GM18861 (cell line): ENCODE measurements around the gene KRT4.

Experiments used
- ATAC-seq: cut with Tn5 transposase; IDR thresholded peaks from one replicate; pipeline ENCODE4 v1.9.1; 2021; ENCODE audit not compliant: unreplicated experiment

The KRT4 gene

DNA sequence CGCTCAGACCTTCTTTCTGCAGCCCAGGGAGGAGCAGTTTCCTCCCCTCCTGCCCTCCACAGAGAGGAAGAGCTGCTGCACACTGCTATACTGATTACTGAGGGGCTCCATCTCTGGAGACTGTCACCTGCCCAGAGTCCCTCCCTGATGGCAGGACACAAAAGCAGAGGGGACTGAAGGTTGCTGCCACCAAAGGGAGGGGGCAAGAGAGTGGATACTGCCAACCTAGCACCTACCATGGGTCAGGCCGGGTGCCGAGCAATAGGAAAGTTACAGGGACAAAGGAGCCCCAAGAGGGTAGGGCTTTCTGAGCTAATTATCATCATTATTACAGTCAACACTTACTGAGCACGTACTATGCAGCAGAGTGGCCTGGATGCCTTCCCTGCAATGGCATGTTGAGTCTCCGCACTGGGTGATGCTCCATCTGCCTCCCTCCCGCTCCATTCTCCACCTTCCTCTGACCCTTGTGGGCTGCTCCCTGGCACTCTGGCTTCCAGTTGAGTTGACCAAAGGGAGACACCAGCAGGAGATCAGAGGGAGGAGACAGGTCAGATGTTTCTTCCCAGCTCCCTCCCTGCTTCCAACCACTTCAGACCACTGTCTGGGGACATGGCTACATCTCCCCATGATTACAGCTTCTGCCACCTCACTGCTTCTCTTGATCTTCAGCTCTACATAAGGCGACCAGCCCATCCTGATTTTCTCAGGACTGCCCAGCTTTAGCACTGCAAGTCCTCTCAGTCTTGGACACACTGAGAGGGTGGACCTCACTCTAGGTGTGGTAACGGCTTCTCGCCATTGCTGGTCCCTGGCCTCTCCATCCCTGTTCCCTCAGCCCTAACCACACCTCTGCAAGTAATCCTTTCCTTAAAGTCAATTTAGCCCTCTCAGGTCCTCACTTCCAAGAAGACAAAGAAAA is 22.8 kb upstream of the KRT4 start:
- no peak for ATAC-seq

- ATAC-seq = no peak
Observed at GRCh38 chr12:52836042-52836466, 22.1 kb upstream of the KRT4 start.

- no peak for ATAC-seq
Observed at GRCh38 chr12:52835271-52836041, 21.5 kb upstream of the KRT4 start.

DNA sequence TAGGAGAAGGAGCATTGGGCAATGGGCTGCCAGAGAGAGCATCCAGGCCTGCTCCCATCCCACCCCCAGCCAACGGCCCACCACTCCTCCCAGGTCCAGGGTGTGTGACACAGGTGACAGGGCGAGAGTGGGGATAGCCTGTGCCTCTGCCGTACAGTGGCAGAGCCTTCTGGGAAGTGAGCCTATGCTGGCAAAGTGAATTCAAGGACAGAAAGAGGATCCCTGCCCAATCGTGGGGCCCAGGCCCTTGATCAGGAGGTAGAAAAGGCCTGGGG is 20.7 kb upstream of the KRT4 start:
- ATAC-seq = no peak

DNA sequence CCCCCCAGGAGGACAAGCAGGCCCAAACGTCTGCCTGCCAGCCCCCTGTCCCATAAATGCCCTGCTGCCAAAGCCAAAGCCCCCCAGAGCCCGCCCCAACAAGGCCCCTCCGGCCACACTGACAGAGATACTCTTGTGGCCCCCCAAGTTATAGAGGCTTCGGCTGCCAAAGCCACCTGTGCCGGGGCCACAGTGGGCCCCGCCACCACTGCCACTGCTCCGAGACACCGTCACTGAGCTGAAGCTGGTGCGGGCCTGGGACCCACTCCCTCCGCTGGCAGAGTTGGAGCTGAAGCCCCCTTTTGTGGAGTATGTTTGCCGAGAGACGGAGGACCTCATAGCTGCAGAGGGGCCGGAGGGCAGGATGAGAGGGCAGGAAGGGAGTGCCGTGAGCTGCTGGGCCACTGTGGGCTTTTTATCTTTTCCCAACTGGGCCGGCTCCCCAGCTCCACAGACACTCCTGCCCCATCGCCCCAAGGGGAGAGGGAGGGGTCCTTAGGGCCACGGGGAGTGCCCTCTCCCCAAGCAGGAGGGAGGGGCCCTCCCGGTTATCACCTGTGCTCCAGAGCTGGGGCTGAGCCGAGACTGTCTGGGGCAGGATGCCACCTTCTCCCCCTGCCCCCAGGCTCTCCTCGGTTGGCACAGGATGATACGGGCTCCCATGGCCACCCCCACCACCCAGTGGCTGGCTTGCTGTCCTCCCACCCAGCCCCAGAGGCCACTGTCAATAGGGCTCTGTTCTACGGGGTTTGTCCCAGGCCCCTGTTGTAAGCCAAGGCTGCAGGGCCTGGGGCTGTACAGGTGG is 20.2 kb upstream of the KRT4 start, which contains the start of gene KRT79:
TSS of gene KRT79 (minus strand) at position 390 of the 805 bp plus-strand sequence. CDS start at position 339, 51 bp downstream.
- no peak for ATAC-seq

- no peak for ATAC-seq
Observed at GRCh38 chr12:52832985-52833905, 19.3 kb upstream of the KRT4 start.

DNA sequence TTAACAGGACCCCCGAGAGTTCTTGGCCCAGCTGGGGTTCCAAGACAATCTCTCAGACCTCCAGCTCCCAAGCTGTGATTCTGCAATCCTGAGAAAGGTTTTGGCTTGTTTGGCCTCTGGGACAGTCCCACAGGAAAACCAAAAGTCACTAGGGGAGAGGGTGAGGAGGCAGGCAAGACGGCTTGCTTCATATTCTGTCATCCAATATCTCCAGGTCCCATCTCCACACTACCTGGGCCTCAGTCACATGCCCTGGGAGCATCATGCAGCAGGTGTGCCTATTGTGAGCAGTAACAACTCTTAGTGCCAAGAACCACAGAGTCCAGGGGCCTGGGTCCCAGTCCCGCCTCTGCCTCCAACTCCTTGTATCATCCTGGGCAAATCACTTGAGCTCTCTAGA is 18.5 kb upstream of the KRT4 start:
- no peak for ATAC-seq

GRCh38 chr12:52831251-52831650 is 17.3 kb upstream of the KRT4 start:
- ATAC-seq = no peak

GRCh38 chr12:52829986-52830770 is 16.3 kb upstream of the KRT4 start:
- ATAC-seq = no peak

DNA sequence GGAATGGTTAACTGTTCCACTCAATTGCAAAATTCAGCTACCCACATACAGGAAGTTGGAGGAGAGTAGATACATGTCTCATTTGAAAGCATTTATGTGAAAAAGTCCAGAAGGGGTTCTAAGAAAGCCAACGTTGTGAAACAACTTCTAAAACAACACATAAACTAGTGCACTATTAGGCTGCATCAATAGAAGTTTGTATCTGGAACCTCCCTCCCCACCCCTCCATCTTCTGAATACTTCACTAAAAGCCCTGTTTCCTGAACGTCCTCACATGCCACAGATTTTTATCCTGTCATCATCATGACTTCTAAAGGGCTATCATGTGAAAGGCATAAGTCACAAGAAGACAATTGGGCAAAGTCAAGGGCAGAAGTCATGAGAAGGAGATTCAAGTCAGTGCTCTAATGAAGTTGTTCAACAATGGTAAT is 14.7 kb upstream of the KRT4 start:
- ATAC-seq = no peak

- no peak for ATAC-seq
Observed at GRCh38 chr12:52828156-52828555, 14.2 kb upstream of the KRT4 start.

GRCh38 chr12:52827499-52828090 is 13.7 kb upstream of the KRT4 start:
- no peak for ATAC-seq

- no peak for ATAC-seq
Observed at GRCh38 chr12:52826611-52827498, 12.9 kb upstream of the KRT4 start.

DNA sequence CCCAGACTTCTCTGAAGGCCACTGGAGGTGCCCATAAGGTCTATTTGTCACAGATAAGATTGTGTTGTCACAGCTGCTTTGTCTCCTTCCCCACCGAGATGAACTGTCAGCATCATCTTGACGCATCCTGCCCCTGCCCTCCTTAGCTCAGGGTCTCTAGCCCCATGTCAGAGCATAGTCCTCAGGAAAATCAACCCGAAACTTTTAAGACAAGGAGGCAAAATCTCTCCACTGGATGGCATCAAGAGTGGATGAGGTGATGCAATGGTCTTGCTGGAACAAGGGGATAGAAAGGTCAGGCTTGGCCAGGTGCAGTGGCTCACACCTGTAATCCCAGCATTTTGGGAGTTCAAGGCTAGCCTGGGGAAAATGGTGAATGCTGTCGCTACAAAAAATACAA is 12.0 kb upstream of the KRT4 start:
- ATAC-seq = no peak

DNA sequence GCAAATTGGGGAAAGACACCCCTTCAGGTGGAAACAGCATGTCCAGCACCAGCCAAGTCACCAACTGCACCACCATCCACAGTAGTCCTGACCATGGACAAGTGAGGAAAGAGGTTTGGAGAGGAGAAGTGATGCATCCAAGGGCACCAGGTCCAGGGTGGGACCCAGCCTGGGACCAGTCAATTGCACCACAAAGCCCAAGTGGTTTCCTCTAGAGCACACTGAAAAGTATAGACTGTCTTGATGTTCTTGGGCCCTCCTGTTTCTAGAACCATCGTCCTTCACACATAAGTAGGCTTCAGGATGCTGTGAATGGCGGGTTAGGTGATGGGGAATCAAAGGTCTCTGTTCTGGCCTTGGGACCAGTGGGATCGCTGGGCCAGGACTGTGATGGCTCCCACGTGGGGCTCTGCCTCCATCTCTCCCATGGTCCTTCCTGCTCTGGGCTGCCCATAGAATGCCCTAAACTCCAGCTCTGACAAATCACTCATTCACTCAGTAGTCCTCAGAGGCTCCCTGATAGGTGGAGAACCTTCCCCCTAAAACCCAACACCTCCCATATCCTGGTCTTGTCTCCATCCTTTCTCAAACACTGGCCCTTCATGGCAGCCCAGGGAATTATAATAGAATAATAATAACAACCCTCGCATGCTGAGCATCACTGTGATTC is 11.0 kb upstream of the KRT4 start:
- no peak for ATAC-seq

DNA sequence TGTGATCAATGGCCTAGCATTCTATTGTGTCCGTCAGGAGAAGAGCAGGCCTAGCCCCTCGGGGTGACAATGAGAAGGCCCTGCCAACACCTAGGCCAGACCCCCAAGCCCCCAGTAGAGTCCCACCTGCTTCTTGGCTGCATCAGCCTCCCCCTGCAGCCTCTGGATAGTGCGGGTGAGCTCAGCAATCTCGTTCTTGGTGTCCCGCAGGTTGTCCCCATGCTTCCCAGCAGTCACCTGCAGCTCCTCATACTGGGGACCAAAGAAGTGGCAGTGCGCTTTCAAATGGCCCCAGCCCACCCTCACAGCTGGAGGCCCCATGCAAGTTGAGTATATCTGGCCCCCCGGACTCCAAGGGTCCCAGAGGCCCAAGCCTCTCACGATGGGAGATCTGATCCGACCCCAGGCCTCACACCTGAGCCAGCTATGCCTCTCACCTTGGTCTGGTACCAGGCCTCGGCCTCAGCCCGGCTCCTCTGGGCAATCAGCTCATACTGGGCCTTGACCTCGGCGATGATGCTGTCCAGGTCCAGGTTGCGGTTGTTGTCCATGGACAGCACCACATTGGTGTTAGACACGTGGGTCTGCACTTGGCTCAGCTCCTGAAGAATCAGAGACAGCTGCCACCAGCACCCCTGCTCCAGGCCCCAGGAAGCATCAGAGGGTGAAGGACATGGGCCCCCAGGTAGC is 10.0 kb upstream of the KRT4 start:
- no peak for ATAC-seq
